ENCODE data around the gene PIGU. TPM values are rescaled to one million over a fixed set of nuclear protein-coding genes. Genes with fewer than 3 reads are reported as not detected.

PIGU gene
- total RNA-seq, 1 donor from 2014 or later = 12.3 TPM

DNA sequence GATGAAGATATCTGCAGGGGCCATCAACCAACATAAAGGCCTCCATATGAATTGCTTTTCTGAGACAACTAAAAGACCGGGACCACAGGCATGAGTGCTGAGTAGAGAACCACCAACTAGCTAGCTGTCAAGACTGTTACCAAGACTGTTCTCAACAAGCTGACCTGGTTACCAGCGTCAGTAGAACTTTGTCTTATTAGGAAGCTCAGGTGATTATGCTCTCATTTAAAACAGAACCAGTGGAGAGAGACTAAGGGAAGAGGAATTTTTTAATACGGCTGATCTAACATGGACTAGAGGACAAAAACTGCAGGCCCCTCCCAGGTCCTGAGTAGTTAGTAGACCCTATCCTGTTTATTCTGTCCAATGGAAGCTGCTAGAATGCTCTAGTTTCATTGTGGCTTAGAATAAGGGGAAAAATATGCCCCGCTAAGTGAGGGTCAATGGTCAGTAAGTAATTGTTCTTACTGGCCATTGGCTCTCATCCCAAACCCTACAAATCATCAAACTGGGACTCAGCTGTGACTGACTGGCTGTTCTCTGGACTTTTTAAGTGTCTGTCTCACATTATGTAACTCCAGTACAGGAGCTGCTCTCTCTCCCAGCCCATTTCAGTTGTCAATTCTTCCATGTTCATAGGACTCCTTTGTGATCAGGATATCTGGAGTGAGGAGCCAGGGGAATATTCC, 164.5 kb downstream of the PIGU start:
- Histone ChIP-seq H3K4me1 (peaks cover 22% of the 10 kb centered on the region), H3K9me3 (no peaks in the 10 kb centered on the region), H3K27me3 (no peaks in the 10 kb centered on the region), H3K27ac (no peak overlapping the region), H3K36me3 (peaks cover 0 to 14% of the 10 kb centered on the region in 2 donors), H3K4me3 (no peak overlapping the region)
- TF ChIP-seq, protein P1, sequence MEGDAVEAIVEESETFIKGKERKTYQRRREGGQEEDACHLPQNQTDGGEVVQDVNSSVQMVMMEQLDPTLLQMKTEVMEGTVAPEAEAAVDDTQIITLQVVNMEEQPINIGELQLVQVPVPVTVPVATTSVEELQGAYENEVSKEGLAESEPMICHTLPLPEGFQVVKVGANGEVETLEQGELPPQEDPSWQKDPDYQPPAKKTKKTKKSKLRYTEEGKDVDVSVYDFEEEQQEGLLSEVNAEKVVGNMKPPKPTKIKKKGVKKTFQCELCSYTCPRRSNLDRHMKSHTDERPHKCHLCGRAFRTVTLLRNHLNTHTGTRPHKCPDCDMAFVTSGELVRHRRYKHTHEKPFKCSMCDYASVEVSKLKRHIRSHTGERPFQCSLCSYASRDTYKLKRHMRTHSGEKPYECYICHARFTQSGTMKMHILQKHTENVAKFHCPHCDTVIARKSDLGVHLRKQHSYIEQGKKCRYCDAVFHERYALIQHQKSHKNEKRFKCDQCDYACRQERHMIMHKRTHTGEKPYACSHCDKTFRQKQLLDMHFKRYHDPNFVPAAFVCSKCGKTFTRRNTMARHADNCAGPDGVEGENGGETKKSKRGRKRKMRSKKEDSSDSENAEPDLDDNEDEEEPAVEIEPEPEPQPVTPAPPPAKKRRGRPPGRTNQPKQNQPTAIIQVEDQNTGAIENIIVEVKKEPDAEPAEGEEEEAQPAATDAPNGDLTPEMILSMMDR (IDR thresholded peaks at IDR 0.05) = no peak
- TF ChIP-seq POLR2AphosphoS5 (IDR thresholded peaks at IDR 0.05; ENCODE audit: insufficient read depth in 1 of 2, low read depth in 1 of 2) (no peak), POLR2A (IDR thresholded peaks at IDR 0.05) (no peak)
- intact Hi-C loops (cut with DNase I) = no loop called here
- DNase-seq (ENCODE audit: extremely low spot score in 2 of 2) = no peak

DNA sequence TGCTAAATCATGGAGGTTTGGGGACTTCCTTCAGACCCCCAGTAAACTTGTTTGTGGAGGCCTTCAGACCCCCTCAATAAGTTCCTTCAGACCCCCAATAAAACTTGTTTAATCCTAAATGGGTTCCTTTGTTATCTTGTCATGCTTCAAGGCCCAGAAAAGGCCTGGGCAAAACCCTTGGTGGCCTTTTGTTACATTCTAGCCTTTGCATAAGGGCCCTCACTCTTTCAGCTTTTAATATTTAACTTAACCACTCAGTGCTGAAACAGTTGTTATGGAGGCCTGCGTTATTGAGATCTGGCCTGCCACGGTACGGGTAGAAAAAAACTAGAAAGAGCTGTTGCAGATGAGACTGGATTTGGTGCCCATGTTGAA, 165.0 kb downstream of the PIGU start:
- no peaks in the 10 kb centered on the region for H3K27me3 ChIP-seq
- intact Hi-C loops (cut with DNase I) = no loop called here
- no peak overlapping the region for H3K27ac ChIP-seq
- H3K36me3 ChIP-seq = peaks cover 0 to 14% of the 10 kb centered on the region in 2 donors
- H3K4me1 ChIP-seq = peaks cover 17% of the 10 kb centered on the region
- TF ChIP-seq POLR2AphosphoS5 (IDR thresholded peaks at IDR 0.05; ENCODE audit: insufficient read depth in 1 of 2, low read depth in 1 of 2) (no peak), POLR2A (IDR thresholded peaks at IDR 0.05) (no peak)
- TF ChIP-seq, protein P1 (IDR thresholded peaks at IDR 0.05) = no peak
- H3K9me3 ChIP-seq = no peaks in the 10 kb centered on the region
- no peak overlapping the region for H3K4me3 ChIP-seq
- DNase-seq (ENCODE audit: extremely low spot score in 2 of 2) = no peak

DNA sequence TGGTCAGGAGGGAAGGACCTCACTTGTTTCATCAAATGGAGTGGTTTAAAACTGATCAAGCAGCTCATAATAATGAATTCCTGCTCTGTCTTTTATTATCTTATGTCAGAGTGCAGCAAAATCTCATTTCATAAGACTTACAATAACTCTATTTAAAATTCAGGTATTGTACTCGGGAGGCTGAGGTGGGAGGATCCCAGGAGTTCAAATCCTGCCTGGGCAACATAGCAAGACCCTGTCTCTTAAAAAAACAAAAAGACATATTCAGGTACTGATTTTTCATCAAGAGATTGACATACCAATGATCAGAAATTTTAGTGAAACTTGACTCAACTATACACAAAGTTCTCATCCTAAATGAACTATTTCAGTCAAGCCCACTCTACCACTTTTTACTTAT, 166.3 kb downstream of the PIGU start:
- Histone ChIP-seq H3K4me3 (no peak overlapping the region), H3K9me3 (no peaks in the 10 kb centered on the region), H3K4me1 (peaks cover 16% of the 10 kb centered on the region), H3K27ac (no peak overlapping the region), H3K36me3 (peaks cover 0 to 26% of the 10 kb centered on the region in 2 donors), H3K27me3 (no peaks in the 10 kb centered on the region)
- TF ChIP-seq, protein P1 (IDR thresholded peaks at IDR 0.05) = no peak
- TF ChIP-seq POLR2AphosphoS5 (IDR thresholded peaks at IDR 0.05; ENCODE audit: insufficient read depth in 1 of 2, low read depth in 1 of 2) = no peak
- no peak for TF ChIP-seq POLR2A (IDR thresholded peaks at IDR 0.05)
- no peak for DNase-seq (ENCODE audit: extremely low spot score in 2 of 2)
- intact Hi-C loops (cut with DNase I) = no loop called here

Small RNA genes within 50 kb of the gene (small RNA-seq; reads per million reads assigned to genes)
- gene AL118520.1 (not detected), gene RF00019 (not detected)

Other genes starting within 250 kb of the PIGU start
- 135 TPM for gene DYNLRB1, start 160.7 kb downstream of the PIGU start, total RNA-seq
- 71.5 TPM for gene MAP1LC3A, start 118.4 kb downstream of the PIGU start, total RNA-seq
- gene TP53INP2, start 27.3 kb upstream of the PIGU start, total RNA-seq = 14.5 TPM
- gene NCOA6, start 148.6 kb upstream of the PIGU start, total RNA-seq = 19.2 TPM
- 18.9 TPM for gene GGT7, start 195.8 kb upstream of the PIGU start, total RNA-seq
- gene ACSS2, start 199.5 kb upstream of the PIGU start, total RNA-seq = 56.2 TPM